ENCODE results near the gene CDKN1A.

- TF ChIP-seq REST (IDR thresholded peaks at IDR 0.05; ENCODE audit: low read depth, low read length) (no peak), TARDBP (IDR thresholded peaks at IDR 0.05; ENCODE audit: borderline replicate concordance) (no peak), GABPA (IDR thresholded peaks at IDR 0.05; ENCODE audit: low read depth) (no peak), CTCF (IDR thresholded peaks at IDR 0.05 in 2 of 3, conservative IDR thresholded peaks at IDR 0.05 in 1 of 3; ENCODE audit: control insufficient read depth in 2 of 3, extremely low read depth in 1 of 3, insufficient read depth in 1 of 3, low read depth in 3 of 3, low read length in 3 of 3) (no peak), SIN3A (IDR thresholded peaks at IDR 0.05; ENCODE audit: low read depth, low read length) (no peak), MXI1 (IDR thresholded peaks at IDR 0.05; ENCODE audit: low read depth, low read length) (no peak), SP1 (IDR thresholded peaks at IDR 0.05; ENCODE audit: low read depth, low read length) (no peak)
These were observed 20.4 kb downstream of the CDKN1A start for GRCh38 chr6:36698871-36699271.
